Gastroesophageal sphincter (tissue), 3 donors: Measurements from ENCODE around the gene VPS39.

Experiments used
- CTCF ChIP-seq, 4 experiments: fragments of 200-600 bp in 2 of 4; fragments of 450-650 bp in 2 of 4; sonication (generic) in 1 of 4; IDR thresholded peaks; one replicate each; pipeline ENCODE4 v1.5.1; 2017 to 2019; ENCODE audit warnings: antibody characterized with exemption in 4 of 4, mild to moderate bottlenecking in 2 of 4, moderate library complexity in 2 of 4
- EP300 ChIP-seq: sonication (generic); formaldehyde crosslinking; IDR thresholded peaks from one replicate; pipeline ENCODE4 v1.6.1; 2017; ENCODE audit warnings: antibody characterized with exemption, mild to moderate bottlenecking
- POLR2A ChIP-seq, 2 donors: fragments of 450-650 bp; IDR thresholded peaks; one replicate each; pipeline ENCODE4 v1.6.1; 2017; ENCODE audit warnings: antibody characterized with exemption in 2 of 2, mild to moderate bottlenecking in 2 of 2, moderate library complexity in 1 of 2
- POLR2AphosphoS5 ChIP-seq: sonication (generic); formaldehyde crosslinking; IDR thresholded peaks from one replicate; pipeline ENCODE4 v1.6.1; 2017; ENCODE audit warnings: antibody characterized with exemption

- TF ChIP-seq CTCF (IDR thresholded peaks at IDR 0.05) (no peak), POLR2A (IDR thresholded peaks at IDR 0.05) (no peak), POLR2AphosphoS5 (no peak), EP300 (no peak)
Observed at GRCh38 chr15:42172475-42172874, 35.6 kb downstream of the VPS39 start.
